ENCODE measurements around the gene CACNA1A. TPM values are rescaled to one million over a fixed set of nuclear protein-coding genes. Genes with fewer than 3 reads are reported as not detected.

CACNA1A gene
- total RNA-seq, 4 donors from 2014 or later, result 0.33 to 0.75 (median 0.43) TPM

- intact Hi-C loops (cut with DNase I), result no loop called here
- H3K9me3 ChIP-seq, result peaks cover 0 to 28% (median 19%) of the 10 kb centered on the region in 4 donors
- H3K36me3 ChIP-seq, result no peaks in the 10 kb centered on the region
- TF ChIP-seq POLR2AphosphoS5 (IDR thresholded peaks at IDR 0.05), result no peak
- TF ChIP-seq, protein P1, sequence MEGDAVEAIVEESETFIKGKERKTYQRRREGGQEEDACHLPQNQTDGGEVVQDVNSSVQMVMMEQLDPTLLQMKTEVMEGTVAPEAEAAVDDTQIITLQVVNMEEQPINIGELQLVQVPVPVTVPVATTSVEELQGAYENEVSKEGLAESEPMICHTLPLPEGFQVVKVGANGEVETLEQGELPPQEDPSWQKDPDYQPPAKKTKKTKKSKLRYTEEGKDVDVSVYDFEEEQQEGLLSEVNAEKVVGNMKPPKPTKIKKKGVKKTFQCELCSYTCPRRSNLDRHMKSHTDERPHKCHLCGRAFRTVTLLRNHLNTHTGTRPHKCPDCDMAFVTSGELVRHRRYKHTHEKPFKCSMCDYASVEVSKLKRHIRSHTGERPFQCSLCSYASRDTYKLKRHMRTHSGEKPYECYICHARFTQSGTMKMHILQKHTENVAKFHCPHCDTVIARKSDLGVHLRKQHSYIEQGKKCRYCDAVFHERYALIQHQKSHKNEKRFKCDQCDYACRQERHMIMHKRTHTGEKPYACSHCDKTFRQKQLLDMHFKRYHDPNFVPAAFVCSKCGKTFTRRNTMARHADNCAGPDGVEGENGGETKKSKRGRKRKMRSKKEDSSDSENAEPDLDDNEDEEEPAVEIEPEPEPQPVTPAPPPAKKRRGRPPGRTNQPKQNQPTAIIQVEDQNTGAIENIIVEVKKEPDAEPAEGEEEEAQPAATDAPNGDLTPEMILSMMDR (IDR thresholded peaks at IDR 0.05), result no peak
- TF ChIP-seq EP300 (IDR thresholded peaks at IDR 0.05), result no peak
- TF ChIP-seq POLR2A (IDR thresholded peaks at IDR 0.05; ENCODE audit: low read depth), result no peak
- WGBS, result 74% methylated on average over 2 of the region's 2 CpGs
- H3K4me3 ChIP-seq, result no peak overlapping the region
- no peak for DNase-seq (ENCODE audit: extremely low spot score)
- peaks cover 0 to 54% (median 0%) of the 10 kb centered on the region in 4 donors for H3K27me3 ChIP-seq
- H3K4me1 ChIP-seq, result no peaks in the 10 kb centered on the region
- H3K27ac ChIP-seq (replicated peaks in 1 of 4), result no peak overlapping the region
These were observed 38.1 kb upstream of the CACNA1A start for GRCh38 chr19:13544423-13544822.

DNA sequence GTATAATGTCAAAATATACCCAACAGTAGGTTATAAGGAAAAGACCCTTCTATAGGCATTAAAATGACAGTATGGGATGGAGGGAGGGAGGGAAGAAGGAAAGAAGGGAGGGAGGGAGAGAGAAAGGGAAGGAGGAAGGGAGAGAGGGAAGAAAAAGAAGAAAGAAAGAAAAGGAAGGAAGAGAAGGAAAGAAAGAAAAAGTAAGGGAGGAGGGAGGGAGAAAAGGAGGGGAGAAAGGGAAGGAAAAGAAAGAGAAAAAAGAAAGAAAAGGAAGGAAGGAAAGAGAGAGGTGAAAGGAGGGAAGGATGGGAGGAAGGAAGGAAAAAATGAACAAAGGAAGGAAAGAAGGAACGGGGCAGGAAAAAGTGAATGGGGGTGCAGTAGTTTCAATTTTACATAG lies 35.3 kb upstream of the CACNA1A start:
- peaks cover 0 to 30% (median 20%) of the 10 kb centered on the region in 4 donors for H3K9me3 ChIP-seq
- WGBS, result 55% methylated on average over 1 of the region's 1 CpG
- no peaks in the 10 kb centered on the region for H3K4me1 ChIP-seq
- H3K27ac ChIP-seq (replicated peaks in 1 of 4), result no peak overlapping the region
- intact Hi-C loops (cut with DNase I), result no loop called here
- H3K27me3 ChIP-seq, result peaks cover 0 to 57% (median 0%) of the 10 kb centered on the region in 4 donors
- H3K36me3 ChIP-seq, result no peaks in the 10 kb centered on the region
- TF ChIP-seq POLR2A (IDR thresholded peaks at IDR 0.05; ENCODE audit: low read depth), result no peak
- TF ChIP-seq, protein P1 (IDR thresholded peaks at IDR 0.05), result no peak
- no peak for TF ChIP-seq EP300 (IDR thresholded peaks at IDR 0.05)
- no peak for TF ChIP-seq POLR2AphosphoS5 (IDR thresholded peaks at IDR 0.05)
- no peak for DNase-seq (ENCODE audit: extremely low spot score)
- no peak overlapping the region for H3K4me3 ChIP-seq

GRCh38 chr19:13539332-13539731 lies 33.1 kb upstream of the CACNA1A start:
- 58% methylated on average over 1 of the region's 1 CpG for WGBS
- no peaks in the 10 kb centered on the region for H3K4me1 ChIP-seq
- TF ChIP-seq EP300 (IDR thresholded peaks at IDR 0.05), result no peak
- no peak for TF ChIP-seq POLR2A (IDR thresholded peaks at IDR 0.05; ENCODE audit: low read depth)
- TF ChIP-seq, protein P1 (IDR thresholded peaks at IDR 0.05), result no peak
- no peak for TF ChIP-seq POLR2AphosphoS5 (IDR thresholded peaks at IDR 0.05)
- peaks cover 0 to 16% (median 8%) of the 10 kb centered on the region in 4 donors for H3K9me3 ChIP-seq
- intact Hi-C loops (cut with DNase I), result no loop called here
- H3K36me3 ChIP-seq, result no peaks in the 10 kb centered on the region
- DNase-seq (ENCODE audit: extremely low spot score), result no peak
- H3K4me3 ChIP-seq, result no peak overlapping the region
- H3K27me3 ChIP-seq, result peaks cover 0 to 41% (median 0%) of the 10 kb centered on the region in 4 donors
- no peak overlapping the region for H3K27ac ChIP-seq (replicated peaks in 1 of 4)

GRCh38 chr19:13538601-13539253 lies 32.4 kb upstream of the CACNA1A start:
- no peak overlapping the region for H3K27ac ChIP-seq (replicated peaks in 1 of 4)
- WGBS, result 52% methylated on average over 7 of the region's 7 CpGs
- TF ChIP-seq EP300 (IDR thresholded peaks at IDR 0.05) (no peak), POLR2AphosphoS5 (IDR thresholded peaks at IDR 0.05) (no peak), POLR2A (IDR thresholded peaks at IDR 0.05; ENCODE audit: low read depth) (no peak)
- TF ChIP-seq, protein P1 (IDR thresholded peaks at IDR 0.05), result no peak
- peaks cover 0 to 41% (median 0%) of the 10 kb centered on the region in 4 donors for H3K27me3 ChIP-seq
- no peak for DNase-seq (ENCODE audit: extremely low spot score)
- H3K9me3 ChIP-seq, result peaks cover 0 to 13% (median 7%) of the 10 kb centered on the region in 4 donors
- intact Hi-C loops (cut with DNase I), result no loop called here
- H3K4me3 ChIP-seq, result no peak overlapping the region
- H3K4me1 ChIP-seq, result no peaks in the 10 kb centered on the region
- H3K36me3 ChIP-seq, result no peaks in the 10 kb centered on the region

Measured in esophagus muscularis mucosa (tissue), 4 donors.